ENCODE data around the gene BICC1.

DNA sequence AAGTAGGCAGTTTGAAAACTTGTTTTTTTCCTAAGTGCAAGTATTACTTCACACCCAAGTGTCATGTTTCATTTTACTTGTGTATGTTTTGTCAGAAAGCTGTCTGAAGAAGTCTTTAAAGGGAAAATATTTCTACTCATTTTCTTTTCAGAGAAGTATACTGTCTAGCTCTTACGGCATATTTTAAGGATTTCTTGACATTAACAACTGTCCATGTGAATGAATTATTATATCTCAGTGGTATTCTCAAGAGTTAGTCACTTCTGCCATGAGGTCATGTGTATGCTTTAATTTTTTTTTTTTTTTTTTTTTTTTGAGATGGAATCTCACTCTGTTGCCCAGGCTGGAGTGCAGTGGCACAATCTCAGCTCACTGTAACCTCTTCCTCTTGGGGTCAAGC is 229.5 kb downstream of the BICC1 start:
- TF ChIP-seq, protein P1, sequence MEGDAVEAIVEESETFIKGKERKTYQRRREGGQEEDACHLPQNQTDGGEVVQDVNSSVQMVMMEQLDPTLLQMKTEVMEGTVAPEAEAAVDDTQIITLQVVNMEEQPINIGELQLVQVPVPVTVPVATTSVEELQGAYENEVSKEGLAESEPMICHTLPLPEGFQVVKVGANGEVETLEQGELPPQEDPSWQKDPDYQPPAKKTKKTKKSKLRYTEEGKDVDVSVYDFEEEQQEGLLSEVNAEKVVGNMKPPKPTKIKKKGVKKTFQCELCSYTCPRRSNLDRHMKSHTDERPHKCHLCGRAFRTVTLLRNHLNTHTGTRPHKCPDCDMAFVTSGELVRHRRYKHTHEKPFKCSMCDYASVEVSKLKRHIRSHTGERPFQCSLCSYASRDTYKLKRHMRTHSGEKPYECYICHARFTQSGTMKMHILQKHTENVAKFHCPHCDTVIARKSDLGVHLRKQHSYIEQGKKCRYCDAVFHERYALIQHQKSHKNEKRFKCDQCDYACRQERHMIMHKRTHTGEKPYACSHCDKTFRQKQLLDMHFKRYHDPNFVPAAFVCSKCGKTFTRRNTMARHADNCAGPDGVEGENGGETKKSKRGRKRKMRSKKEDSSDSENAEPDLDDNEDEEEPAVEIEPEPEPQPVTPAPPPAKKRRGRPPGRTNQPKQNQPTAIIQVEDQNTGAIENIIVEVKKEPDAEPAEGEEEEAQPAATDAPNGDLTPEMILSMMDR (IDR thresholded peaks at IDR 0.05): no peak
- TF ChIP-seq EP300 (IDR thresholded peaks at IDR 0.05; ENCODE audit: low read depth): no peak
- TF ChIP-seq POLR2A (IDR thresholded peaks at IDR 0.05): no peak
